IPS-NIHi11 (cell line): ENCODE data around the gene RHBDF2.

ENCODE experiments used
- DNase-seq: peaks from one replicate; pipeline ENCODE4 v3.0.0; 2012; ENCODE audit warnings: mixed read lengths, low spot score

RHBDF2 gene

GRCh38 chr17:76461765-76462555 is 39.3 kb downstream of the RHBDF2 start:
- no peak for DNase-seq

- DNase-seq: no peak
These were observed 41.5 kb downstream of the RHBDF2 start for GRCh38 chr17:76459674-76460073.

GRCh38 chr17:76458580-76459490 is 42.4 kb downstream of the RHBDF2 start:
- DNase-seq: peak; percentile 75

- DNase-seq: no peak
These were observed 47.8 kb downstream of the RHBDF2 start for GRCh38 chr17:76453431-76453743.

GRCh38 chr17:76452660-76453430 is 48.4 kb downstream of the RHBDF2 start, which contains the start of gene UBE2O:
UBE2O (minus strand) TSS chr17:76453152; CDS start chr17:76453141, 11 bp downstream.
- DNase-seq: peak; percentile 98

- DNase-seq: no peak
These were observed 49.0 kb downstream of the RHBDF2 start for GRCh38 chr17:76452127-76452659.

- no peak for DNase-seq
These were observed 49.7 kb downstream of the RHBDF2 start for GRCh38 chr17:76451506-76451905.

- DNase-seq: no peak
These were observed 52.1 kb downstream of the RHBDF2 start for GRCh38 chr17:76449126-76449525.

- no peak for DNase-seq
These were observed 53.1 kb downstream of the RHBDF2 start for GRCh38 chr17:76447931-76448652.

- DNase-seq: no peak
These were observed 54.6 kb downstream of the RHBDF2 start for GRCh38 chr17:76446449-76447231.

GRCh38 chr17:76445697-76446448 is 55.4 kb downstream of the RHBDF2 start:
- DNase-seq: no peak

- no peak for DNase-seq
These were observed 56.5 kb downstream of the RHBDF2 start for GRCh38 chr17:76444518-76445311.

GRCh38 chr17:76442341-76443338 is 58.6 kb downstream of the RHBDF2 start:
- no peak for DNase-seq

GRCh38 chr17:76441686-76442340 is 59.4 kb downstream of the RHBDF2 start:
- DNase-seq: no peak

- DNase-seq: no peak
These were observed 60.4 kb downstream of the RHBDF2 start for GRCh38 chr17:76440751-76441362.

- no peak for DNase-seq
These were observed 61.8 kb downstream of the RHBDF2 start for GRCh38 chr17:76439314-76439928.
